BLaER1 treated with 17β-estradiol and CSF1 and Interleukin-3, amounts not matched to agents 10 nM and 100 nM (cell line): ENCODE measurements around the gene BRCA2.

Experiments
- H3K27ac ChIP-seq, 11 experiments: shearing (Covaris generic); formaldehyde crosslinking; 2 replicates each; pipeline ENCODE4 v1.8.1; 2022
- H3K27me3 ChIP-seq, 11 experiments: shearing (Covaris generic); formaldehyde crosslinking; 2 replicates each; pipeline ENCODE4 v1.8.1; 2022
- H3K36me3 ChIP-seq, 11 experiments: shearing (Covaris generic); formaldehyde crosslinking; 2 replicates each; pipeline ENCODE4 v1.8.1; 2022
- H3K4me1 ChIP-seq, 10 experiments: shearing (Covaris generic); formaldehyde crosslinking; 2 replicates each; pipeline ENCODE4 v1.8.1; 2022
- H3K4me2 ChIP-seq, 11 experiments: shearing (Covaris generic); formaldehyde crosslinking; 2 replicates each; pipeline ENCODE4 v1.8.1; 2022
- H3K4me3 ChIP-seq, 10 experiments: shearing (Covaris generic); formaldehyde crosslinking; 2 replicates each; pipeline ENCODE4 v1.8.1; 2022
- H3K9ac ChIP-seq, 11 experiments: shearing (Covaris generic); formaldehyde crosslinking; 2 replicates each; pipeline ENCODE4 v1.8.1; 2022
- H3K9me3 ChIP-seq, 11 experiments: shearing (Covaris generic); formaldehyde crosslinking; replicated peaks in 1 of 11; 2 replicates each; pipeline ENCODE4 v1.8.1; 2022
- H4K20me1 ChIP-seq, 11 experiments: shearing (Covaris generic); formaldehyde crosslinking; 2 replicates each; pipeline ENCODE4 v1.8.1; 2022
- Cebpa-rat ChIP-seq, 11 experiments: shearing (Covaris generic); IDR thresholded peaks; 2 replicates each; pipeline ENCODE4 v1.8.1; 2022

The BRCA2 gene

GRCh38 chr13:32309312-32310133 is 5.8 kb upstream of the BRCA2 start:
- Histone ChIP-seq H3K4me2 (peak overlapping the region; percentile 13 to 74 (median 60); a peak in 21 of 22 replicates), H3K4me1 (peaks cover 10 to 24% (median 18%) of the 10 kb centered on the region in 10 experiments), H3K9ac (peak overlapping the region in 2 of 11 experiments; percentile 15 to 20; a peak in 2 of 22 replicates), H3K27ac (peak overlapping the region in 7 of 11 experiments; percentile 15 to 64 (median 60); a peak in 13 of 22 replicates), H3K36me3 (no peaks in the 10 kb centered on the region), H3K9me3 (peaks cover 0 to 12% (median 7%) of the 10 kb centered on the region in 11 experiments; a peak in 10 of 22 replicates), H3K27me3 (no peaks in the 10 kb centered on the region), H4K20me1 (no peaks in the 10 kb centered on the region), H3K4me3 (no peak overlapping the region; a peak in 1 of 20 replicates)
- TF ChIP-seq Cebpa-rat (IDR thresholded peaks at IDR 0.05), result 0 out of 22 replicates have a peak, but pooled peaks of 2 of the 11 experiments have one; percentile 10 to 22

DNA sequence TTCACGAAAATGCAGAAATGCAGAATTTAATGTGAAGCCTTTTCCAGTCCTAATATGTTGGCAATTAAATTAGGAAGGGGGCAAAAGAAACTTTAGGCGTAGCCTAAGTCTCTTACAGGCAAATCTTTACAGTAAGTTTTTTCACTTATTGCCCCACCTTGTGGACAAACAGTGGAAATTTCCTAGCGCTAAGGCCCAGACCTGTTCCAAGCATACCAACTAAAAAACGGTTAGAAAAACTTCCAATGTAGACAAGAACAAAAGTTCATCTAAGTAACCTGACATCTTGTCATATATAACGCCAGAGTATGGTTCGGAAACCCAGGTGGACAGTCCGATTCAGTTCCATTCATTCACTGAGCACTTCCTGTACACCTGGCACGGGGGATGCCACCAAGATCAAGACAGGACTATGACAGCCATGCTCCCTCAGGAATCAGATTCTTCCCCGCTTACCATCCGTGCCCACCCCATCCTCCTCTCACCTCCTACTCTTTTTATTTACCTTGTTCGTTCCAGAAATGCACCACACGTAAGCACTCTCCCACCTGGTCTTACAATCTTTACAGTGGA is 5.1 kb upstream of the BRCA2 start:
- Histone ChIP-seq H3K27ac (peak overlapping the region in 7 of 11 experiments; percentile 15 to 64 (median 60); a peak in 12 of 22 replicates), H3K9me3 (peaks cover 0 to 14% (median 9%) of the 10 kb centered on the region in 11 experiments; a peak in 10 of 22 replicates), H3K4me2 (peak overlapping the region in 10 of 11 experiments; percentile 21 to 74 (median 60); a peak in 17 of 22 replicates), H3K36me3 (no peaks in the 10 kb centered on the region), H3K4me1 (peaks cover 17 to 31% (median 21%) of the 10 kb centered on the region in 10 experiments), H3K4me3 (no peak overlapping the region), H4K20me1 (no peaks in the 10 kb centered on the region), H3K27me3 (no peaks in the 10 kb centered on the region), H3K9ac (peak overlapping the region in 2 of 11 experiments; percentile 15 to 20; a peak in 2 of 22 replicates)
- TF ChIP-seq Cebpa-rat (IDR thresholded peaks at IDR 0.05), result no peak

- TF ChIP-seq Cebpa-rat (IDR thresholded peaks at IDR 0.05), result no peak
- peaks cover 0 to 9% (median 4%) of the 10 kb centered on the region in 11 experiments; a peak in 8 of 22 replicates for H3K9me3 ChIP-seq
- no peaks in the 10 kb centered on the region for H3K27me3 ChIP-seq
- H3K4me2 ChIP-seq, result no peak overlapping the region
- H3K9ac ChIP-seq, result no peak overlapping the region
- peaks cover 21 to 35% (median 24%) of the 10 kb centered on the region in 10 experiments for H3K4me1 ChIP-seq
- H3K36me3 ChIP-seq, result no peaks in the 10 kb centered on the region
- no peaks in the 10 kb centered on the region for H4K20me1 ChIP-seq
- H3K27ac ChIP-seq, result peak overlapping the region in 1 of 11 experiments; percentile 16; a peak in 1 of 22 replicates
- H3K4me3 ChIP-seq, result no peak overlapping the region
These were observed 4.0 kb upstream of the BRCA2 start for GRCh38 chr13:32311188-32311897.

- H3K9me3 ChIP-seq, result peaks cover 0 to 7% (median 4%) of the 10 kb centered on the region in 11 experiments; a peak in 8 of 22 replicates
- H3K36me3 ChIP-seq, result peaks cover 0 to 18% (median 12%) of the 10 kb centered on the region in 11 experiments; a peak in 15 of 22 replicates
- no peaks in the 10 kb centered on the region for H4K20me1 ChIP-seq
- peak overlapping the region; percentile 70 to 88 (median 80) for H3K4me3 ChIP-seq
- no peaks in the 10 kb centered on the region for H3K27me3 ChIP-seq
- H3K4me2 ChIP-seq, result peak overlapping the region; percentile 87 to 95 (median 91)
- peak overlapping the region; percentile 88 to 96 (median 92) for H3K9ac ChIP-seq
- peaks cover 23 to 44% (median 36%) of the 10 kb centered on the region in 10 experiments for H3K4me1 ChIP-seq
- H3K27ac ChIP-seq, result peak overlapping the region; percentile 93 to 98 (median 97)
- peak in 2 of 11 experiments; percentile 14 to 22; a peak in 2 of 22 replicates for TF ChIP-seq Cebpa-rat (IDR thresholded peaks at IDR 0.05)
These were observed 754 bp upstream of the BRCA2 start for GRCh38 chr13:32314271-32315237.

DNA sequence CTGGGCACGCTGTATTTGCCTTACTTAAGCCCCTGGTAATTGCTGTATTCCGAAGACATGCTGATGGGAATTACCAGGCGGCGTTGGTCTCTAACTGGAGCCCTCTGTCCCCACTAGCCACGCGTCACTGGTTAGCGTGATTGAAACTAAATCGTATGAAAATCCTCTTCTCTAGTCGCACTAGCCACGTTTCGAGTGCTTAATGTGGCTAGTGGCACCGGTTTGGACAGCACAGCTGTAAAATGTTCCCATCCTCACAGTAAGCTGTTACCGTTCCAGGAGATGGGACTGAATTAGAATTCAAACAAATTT is 676 bp downstream of the BRCA2 start:
- Histone ChIP-seq H3K4me2 (peak overlapping the region; percentile 87 to 95 (median 91)), H3K9ac (peak overlapping the region; percentile 88 to 96 (median 92)), H3K4me1 (peaks cover 18 to 35% (median 27%) of the 10 kb centered on the region in 10 experiments), H3K9me3 (peaks cover 0 to 7% (median 4%) of the 10 kb centered on the region in 11 experiments; a peak in 8 of 22 replicates), H4K20me1 (no peaks in the 10 kb centered on the region), H3K4me3 (peak overlapping the region; percentile 70 to 88 (median 80)), H3K27me3 (no peaks in the 10 kb centered on the region), H3K36me3 (peaks cover 0 to 32% (median 26%) of the 10 kb centered on the region in 11 experiments; a peak in 17 of 22 replicates), H3K27ac (peak overlapping the region; percentile 93 to 98 (median 97))
- no peak for TF ChIP-seq Cebpa-rat (IDR thresholded peaks at IDR 0.05)

DNA sequence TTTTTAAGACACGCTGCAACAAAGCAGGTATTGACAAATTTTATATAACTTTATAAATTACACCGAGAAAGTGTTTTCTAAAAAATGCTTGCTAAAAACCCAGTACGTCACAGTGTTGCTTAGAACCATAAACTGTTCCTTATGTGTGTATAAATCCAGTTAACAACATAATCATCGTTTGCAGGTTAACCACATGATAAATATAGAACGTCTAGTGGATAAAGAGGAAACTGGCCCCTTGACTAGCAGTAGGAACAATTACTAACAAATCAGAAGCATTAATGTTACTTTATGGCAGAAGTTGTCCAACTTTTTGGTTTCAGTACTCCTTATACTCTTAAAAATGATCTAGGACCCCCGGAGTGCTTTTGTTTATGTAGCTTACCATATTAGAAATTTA is 1.2 kb downstream of the BRCA2 start:
- peak overlapping the region; percentile 87 to 95 (median 91) for H3K4me2 ChIP-seq
- H3K27ac ChIP-seq, result peak overlapping the region; percentile 93 to 98 (median 97)
- TF ChIP-seq Cebpa-rat (IDR thresholded peaks at IDR 0.05), result no peak
- peak overlapping the region; percentile 70 to 88 (median 80) for H3K4me3 ChIP-seq
- peaks cover 0 to 7% (median 4%) of the 10 kb centered on the region in 11 experiments; a peak in 8 of 22 replicates for H3K9me3 ChIP-seq
- peak overlapping the region; percentile 88 to 96 (median 92) for H3K9ac ChIP-seq
- H4K20me1 ChIP-seq, result no peaks in the 10 kb centered on the region
- peaks cover 0 to 37% (median 31%) of the 10 kb centered on the region in 11 experiments; a peak in 17 of 22 replicates for H3K36me3 ChIP-seq
- no peaks in the 10 kb centered on the region for H3K27me3 ChIP-seq
- peaks cover 18 to 35% (median 27%) of the 10 kb centered on the region in 10 experiments for H3K4me1 ChIP-seq

GRCh38 chr13:32317716-32318465 is 2.6 kb downstream of the BRCA2 start:
- H3K4me2 ChIP-seq, result peak overlapping the region in 5 of 11 experiments; percentile 89 to 92 (median 91); a peak in 9 of 22 replicates
- TF ChIP-seq Cebpa-rat (IDR thresholded peaks at IDR 0.05), result no peak
- peaks cover 0 to 51% (median 45%) of the 10 kb centered on the region in 11 experiments; a peak in 19 of 22 replicates for H3K36me3 ChIP-seq
- peaks cover 0 to 16% (median 9%) of the 10 kb centered on the region in 11 experiments; a peak in 11 of 22 replicates for H3K9me3 ChIP-seq
- peak overlapping the region in 5 of 11 experiments; percentile 54 to 98 (median 95); a peak in 9 of 22 replicates for H3K27ac ChIP-seq
- H3K27me3 ChIP-seq, result no peaks in the 10 kb centered on the region
- H3K4me3 ChIP-seq, result no peak overlapping the region
- H3K9ac ChIP-seq, result no peak overlapping the region
- peaks cover 18 to 35% (median 27%) of the 10 kb centered on the region in 10 experiments for H3K4me1 ChIP-seq
- no peaks in the 10 kb centered on the region for H4K20me1 ChIP-seq
